RCC 7860 (cell line): Measurements from ENCODE around the gene UPF2.

Source experiments
- DNase-seq: peaks from one replicate; pipeline ENCODE4 v3.0.0-alpha.2; 2015; ENCODE audit warnings: low spot score
- FAIRE-seq: peaks from 2 replicates; lab custom pipeline; 2012; peaks lifted over from hg19 to GRCh38; lab: Jason Lieb, UNC

UPF2 gene

DNA sequence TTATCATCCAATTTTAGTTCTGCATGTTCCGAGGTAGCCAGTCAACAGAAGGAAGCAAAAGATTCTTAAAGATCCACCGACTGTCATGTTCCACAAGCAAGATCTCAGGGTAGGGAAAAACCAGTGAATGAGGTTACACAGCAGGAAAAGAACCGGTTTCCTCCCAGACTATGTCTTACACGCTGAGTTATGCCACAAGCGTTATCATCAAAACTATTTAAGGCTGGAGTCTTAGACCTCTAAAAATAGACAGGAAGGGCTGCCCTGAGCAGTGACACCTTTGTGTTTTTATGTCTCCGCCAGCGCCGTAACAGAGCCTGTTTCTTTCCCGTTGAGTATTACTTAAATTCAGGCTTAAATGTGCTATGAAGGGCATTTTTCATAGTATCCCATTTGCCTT lies 171.1 kb downstream of the UPF2 start:
- no peak for DNase-seq
- no peak for FAIRE-seq

DNA sequence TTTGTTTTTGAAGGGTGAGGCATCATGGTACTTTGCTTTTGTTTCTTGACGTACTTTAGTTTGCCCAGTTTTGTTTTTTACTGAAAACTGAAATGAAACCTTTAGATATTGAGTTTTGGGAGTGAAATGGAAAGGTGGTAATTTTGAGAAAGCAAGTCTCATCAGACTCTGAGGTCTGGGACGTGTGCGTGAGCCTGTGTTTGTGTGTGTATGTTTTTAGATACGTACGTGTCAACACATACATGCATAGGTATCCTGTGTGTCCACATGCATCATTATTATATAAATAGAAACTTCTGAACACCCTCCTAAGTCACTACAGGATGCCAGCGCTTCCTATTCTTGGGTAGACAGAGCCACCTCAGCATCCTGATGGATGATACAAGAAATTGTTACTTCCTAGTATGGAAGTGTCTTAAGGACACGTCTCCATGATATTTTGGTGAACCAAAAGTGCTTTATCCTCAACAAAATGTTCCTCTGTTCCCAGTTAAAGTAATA lies 171.7 kb downstream of the UPF2 start:
- FAIRE-seq = no peak
- no peak for DNase-seq

DNA sequence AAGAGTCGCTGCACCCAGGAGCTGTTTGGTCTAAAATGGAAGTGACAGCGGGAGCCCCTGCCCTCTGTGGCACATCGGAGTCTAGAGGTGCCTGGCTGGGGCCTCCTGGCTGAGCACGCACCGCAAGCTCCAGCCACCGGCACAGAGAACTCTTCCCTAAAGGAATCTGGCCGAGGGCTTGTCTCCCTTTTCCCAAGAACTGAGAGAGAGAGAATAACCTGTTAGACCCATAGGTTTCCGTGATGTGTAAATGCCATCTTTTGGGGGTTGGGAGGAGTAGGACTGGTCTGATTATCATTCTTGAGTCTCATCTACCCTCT lies 172.2 kb downstream of the UPF2 start:
- no peak for FAIRE-seq
- DNase-seq = no peak
